ENCODE measurements around the gene CLN6.

Gene CLN6

DNA sequence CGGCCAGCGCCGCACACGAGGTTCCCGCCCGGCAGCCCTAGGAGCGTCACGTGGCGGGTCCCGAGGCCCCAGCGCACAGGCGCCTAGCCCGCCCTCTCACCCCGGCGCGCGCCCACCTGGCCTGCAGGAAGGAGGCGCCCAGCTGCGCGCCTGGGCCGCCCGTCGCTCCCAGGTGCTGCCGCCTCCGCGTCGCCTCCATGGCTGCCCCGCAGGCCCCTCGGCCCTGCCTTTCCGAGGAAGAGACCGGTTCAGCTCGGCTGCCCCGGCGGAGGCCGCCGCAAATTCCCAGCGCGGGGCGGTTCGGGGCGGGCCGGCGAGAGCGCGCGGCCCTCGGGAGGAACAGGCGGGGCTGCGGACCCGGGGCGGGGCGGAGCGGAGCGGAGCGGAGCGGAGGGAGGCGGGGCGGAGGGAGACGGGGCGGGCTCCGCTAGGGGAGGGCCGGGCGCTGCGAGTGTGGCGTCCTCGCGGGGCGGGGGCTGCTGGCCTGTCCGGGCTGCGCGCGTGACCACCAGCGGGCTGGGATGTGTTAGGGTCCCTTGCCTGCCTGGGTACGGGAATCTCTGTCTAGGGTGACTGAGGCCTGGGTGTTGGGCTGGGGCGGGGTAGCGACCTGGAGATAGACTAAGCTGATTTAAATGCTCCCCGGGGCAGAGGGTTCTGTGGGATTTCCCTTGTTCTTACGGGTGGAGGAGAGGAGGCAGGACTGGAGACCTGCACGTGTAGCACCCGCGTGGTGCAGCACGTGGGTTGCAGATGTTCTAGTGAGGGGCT is at the start of gene CLN6:
Gene CLN6 (minus strand): TSS at position 343 of the 771 bp plus-strand sequence. CDS start 144 bp downstream, at position 199.
- peak; percentile 93 for DNase-seq (ENCODE audit: low spot score)

DNA sequence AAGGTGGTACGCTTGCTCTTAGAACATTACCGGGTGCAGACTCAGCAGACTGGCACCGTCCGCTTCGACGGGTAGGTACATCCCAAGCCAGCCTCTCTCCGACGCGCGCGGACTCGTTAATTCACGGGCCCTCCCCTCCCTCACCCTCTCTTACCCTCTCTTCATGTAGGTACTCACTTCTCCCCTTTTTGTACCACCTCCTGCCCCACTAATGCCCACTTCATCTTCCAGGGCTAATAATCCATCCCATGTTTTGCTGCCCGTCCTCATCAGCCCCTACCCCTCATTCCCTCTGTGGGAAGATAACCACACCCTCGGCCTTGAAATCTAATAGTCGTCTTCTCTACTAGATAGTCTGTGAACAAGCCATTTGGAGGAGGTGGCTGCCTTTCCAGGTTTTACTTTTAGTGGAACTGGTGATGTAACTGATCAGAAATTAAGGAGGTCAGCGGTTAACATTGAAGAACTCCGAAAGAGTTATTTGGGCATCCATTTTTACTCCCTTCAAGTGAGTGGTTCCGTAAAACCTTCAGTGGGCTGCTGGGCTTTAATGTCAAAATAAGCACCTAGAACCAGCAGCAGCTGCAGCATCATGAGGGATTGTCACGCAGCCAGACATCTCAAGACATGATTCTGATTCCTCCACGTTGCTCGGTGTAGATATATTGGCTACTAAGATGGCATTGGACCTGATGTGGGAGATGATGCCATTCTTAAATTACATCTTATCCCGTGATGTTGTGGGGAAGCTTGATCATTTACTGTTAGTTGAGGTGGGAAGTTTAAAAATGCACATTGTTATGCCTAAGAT is 49.3 kb upstream of the CLN6 start:
- peak; percentile 10 for DNase-seq (ENCODE audit: low spot score)

GRCh38 chr15:68278345-68278594 is 48.7 kb upstream of the CLN6 start:
- no peak for DNase-seq (ENCODE audit: low spot score)

GRCh38 chr15:68277603-68278344 is 48.2 kb upstream of the CLN6 start, which contains the start of gene FEM1B:
TSS of gene FEM1B (plus strand) at chr15:68277745. CDS start at chr15:68278418, 673 bp downstream.
- peak; percentile 91 for DNase-seq (ENCODE audit: low spot score)

- DNase-seq (ENCODE audit: low spot score): no peak
Measured at GRCh38 chr15:68277131-68277602, 47.6 kb upstream of the CLN6 start.

DNA sequence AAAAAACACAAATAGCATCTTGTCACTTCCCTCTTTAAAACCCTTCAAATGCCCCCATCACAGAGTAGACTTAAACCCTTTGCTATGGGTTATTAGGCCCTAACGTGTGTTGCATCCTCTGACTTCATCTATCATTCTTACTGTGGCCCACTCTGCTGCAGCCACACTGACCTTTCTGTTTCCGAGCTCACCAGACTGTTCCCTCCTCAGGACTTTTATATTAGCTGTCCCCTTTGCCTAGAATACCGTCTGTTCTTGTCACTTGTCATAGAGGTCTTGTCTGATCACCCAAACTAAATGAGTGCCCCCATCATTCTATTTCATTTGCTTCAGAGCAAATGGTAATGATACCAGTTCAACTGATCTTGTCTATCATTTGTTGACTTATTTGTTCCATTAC is 47.1 kb upstream of the CLN6 start:
- no peak for DNase-seq (ENCODE audit: low spot score)

GRCh38 chr15:68275165-68275746 is 45.7 kb upstream of the CLN6 start:
- DNase-seq (ENCODE audit: low spot score): no peak

DNA sequence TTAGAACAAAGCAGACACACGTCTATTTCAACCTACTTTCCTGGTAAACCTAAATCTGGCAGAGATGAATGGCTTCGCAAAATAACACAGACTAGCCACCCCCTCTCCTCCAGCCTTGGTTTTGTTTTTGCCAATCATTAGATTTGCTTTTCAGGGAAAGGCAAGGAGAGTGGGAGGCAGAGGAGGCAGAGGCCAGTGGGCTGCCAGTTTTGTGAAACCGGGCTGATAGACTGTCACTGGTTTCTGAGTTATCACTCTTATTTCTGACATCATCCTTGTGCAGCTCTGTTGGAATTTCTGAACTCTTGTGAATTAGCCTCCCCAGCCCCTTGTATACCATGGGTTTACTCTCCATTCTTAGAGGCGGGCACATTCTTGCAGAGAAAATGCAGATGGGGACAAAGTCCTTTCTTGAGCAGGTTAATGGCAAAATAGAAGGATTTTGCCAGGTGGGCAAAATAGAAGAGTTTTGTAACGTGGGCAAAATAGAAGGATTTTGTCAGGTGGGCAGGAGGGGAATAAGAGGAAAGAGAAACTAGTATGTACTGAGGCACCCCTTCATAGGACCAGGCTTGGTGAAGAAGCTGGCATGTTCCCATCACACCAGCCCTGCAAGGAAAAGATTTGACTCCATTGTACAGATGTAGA is 44.8 kb upstream of the CLN6 start:
- no peak for DNase-seq (ENCODE audit: low spot score)

DNA sequence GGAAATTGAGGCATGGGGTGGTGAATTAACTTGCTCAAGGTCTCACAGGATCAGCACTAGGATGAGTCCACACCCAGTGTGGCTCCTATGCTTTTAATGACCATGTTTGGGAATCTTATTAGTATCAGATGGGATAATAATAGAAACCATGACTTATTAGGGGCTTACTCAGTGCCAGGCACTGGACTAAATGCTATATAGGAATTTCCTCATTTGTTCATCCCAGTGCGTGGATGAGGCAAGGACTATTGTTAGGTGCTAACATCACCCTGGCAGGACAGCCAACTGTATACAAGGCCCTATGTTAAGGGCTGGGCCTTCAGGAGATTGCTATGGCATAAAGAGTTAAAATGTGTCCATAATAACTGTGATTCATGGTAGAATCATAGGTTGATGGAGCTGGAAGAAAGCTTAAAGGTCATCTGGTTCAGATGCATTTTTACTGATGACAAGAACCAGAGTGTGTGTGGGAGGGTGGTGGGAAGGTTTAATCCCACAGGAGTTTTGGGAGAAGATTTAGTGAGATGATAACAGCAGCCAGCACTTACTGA is 43.3 kb upstream of the CLN6 start:
- no peak for DNase-seq (ENCODE audit: low spot score)

GRCh38 chr15:68271854-68272471 is 42.4 kb upstream of the CLN6 start:
- DNase-seq (ENCODE audit: low spot score): no peak

DNA sequence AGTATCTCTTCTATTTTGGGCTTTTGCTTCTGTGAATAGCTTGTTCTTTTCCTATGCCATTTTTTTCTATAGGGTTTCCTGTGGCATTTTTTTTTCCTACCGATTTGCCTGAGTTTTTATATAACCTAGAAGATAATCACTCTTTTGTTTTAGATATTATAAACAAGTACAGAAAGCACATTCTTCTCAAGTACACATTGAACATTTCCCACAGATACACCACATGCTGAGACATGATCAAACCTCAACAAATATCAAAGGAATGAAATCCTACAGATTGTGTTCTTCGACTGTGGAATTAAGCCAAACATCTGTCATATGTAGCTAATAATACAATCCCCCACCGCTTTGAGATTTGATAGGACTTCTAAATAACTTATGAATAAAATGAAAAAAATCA is 38.9 kb upstream of the CLN6 start:
- no peak for DNase-seq (ENCODE audit: low spot score)

- no peak for DNase-seq (ENCODE audit: low spot score)
Measured at GRCh38 chr15:68265674-68266073, 36.1 kb upstream of the CLN6 start.

DNA sequence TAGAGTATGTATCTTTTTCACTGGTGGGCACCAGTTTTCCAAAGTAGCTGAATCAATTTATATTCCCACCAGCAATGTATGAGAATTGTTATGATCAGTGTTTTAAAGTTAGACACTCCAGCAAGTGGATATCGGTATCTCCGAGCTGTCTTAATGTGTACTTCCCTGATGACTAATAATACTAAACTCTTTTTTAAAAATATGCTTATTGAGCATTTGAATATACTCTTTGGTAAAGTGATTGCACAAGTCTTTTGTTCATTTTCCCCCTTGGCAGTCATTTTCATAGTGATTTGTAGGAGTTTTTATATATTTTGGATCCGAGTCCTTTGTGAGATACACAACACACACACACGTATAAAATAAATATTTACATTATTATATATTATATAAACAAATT is 35.6 kb upstream of the CLN6 start:
- no peak for DNase-seq (ENCODE audit: low spot score)

- DNase-seq (ENCODE audit: low spot score): no peak
Measured at GRCh38 chr15:68264282-68264681, 34.8 kb upstream of the CLN6 start.

GRCh38 chr15:68262514-68263356 is 33.2 kb upstream of the CLN6 start:
- DNase-seq (ENCODE audit: low spot score): no peak

GRCh38 chr15:68261980-68262379 is 32.5 kb upstream of the CLN6 start:
- no peak for DNase-seq (ENCODE audit: low spot score)

DNA sequence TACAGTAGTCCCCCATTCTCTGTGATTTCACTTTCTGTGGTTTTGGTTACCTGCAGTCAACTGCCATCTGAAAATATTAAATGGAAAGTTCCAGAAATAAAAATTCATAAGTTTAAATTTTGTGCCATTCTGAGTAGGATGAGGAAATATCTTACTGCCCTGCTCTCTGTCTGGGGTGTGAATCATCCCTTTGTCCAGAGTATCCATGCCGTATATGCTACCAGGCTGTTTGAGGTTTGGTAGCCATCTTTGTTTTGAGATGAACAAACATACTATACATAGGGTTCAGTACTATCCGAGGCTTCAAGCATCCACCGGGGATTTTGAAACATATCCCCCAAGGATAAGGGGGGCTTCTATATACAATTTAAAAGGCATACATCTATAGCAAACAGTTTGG is 31.7 kb upstream of the CLN6 start:
- DNase-seq (ENCODE audit: low spot score): no peak

- no peak for DNase-seq (ENCODE audit: low spot score)
Measured at GRCh38 chr15:68259883-68260282, 30.4 kb upstream of the CLN6 start.

- DNase-seq (ENCODE audit: low spot score): no peak
Measured at GRCh38 chr15:68258692-68259091, 29.2 kb upstream of the CLN6 start.
